GM18861 (cell line): ENCODE measurements around the gene CPB2.

Experiments
- ATAC-seq: cut with Tn5 transposase; IDR thresholded peaks from one replicate; pipeline ENCODE4 v1.9.1; 2021; ENCODE audit not compliant: unreplicated experiment

CPB2 gene

GRCh38 chr13:46006688-46007452 is 98.0 kb downstream of the CPB2 start:
- ATAC-seq, result no peak

- ATAC-seq, result no peak
These were observed 100.3 kb downstream of the CPB2 start for GRCh38 chr13:46004491-46004890.
